Lung (tissue), 12 donors: ENCODE results near the gene SCAMP1. TPM values are rescaled to one million over a fixed set of nuclear protein-coding genes. Genes with fewer than 3 reads are reported as not detected.
A peak's percentile ranks its signal among the peaks of the same experiment; 100 is the strongest.

Experiments used
- ATAC-seq: fragments of 200-7000 bp; cut with Tn5 transposase; one replicate; pipeline ENCODE4 v1.9.1; 2020; ENCODE audit warnings: moderate number of reproducible peaks; ENCODE audit not compliant: insufficient read depth, low FRiP score
- DNase-seq, 3 donors: peaks; one replicate each; pipeline ENCODE4 v3.0.0-alpha.2; 2013 to 2017
- H3K27ac ChIP-seq, 2 donors: one replicate each; pipeline ENCODE4 v1.5.1; 2013; ENCODE audit warnings: mild to moderate bottlenecking in 2 of 2, moderate library complexity in 2 of 2, control low read depth in 1 of 2, inconsistent platforms in 1 of 2, low read depth in 1 of 2, low read length in 1 of 2
- H3K27me3 ChIP-seq, 3 donors: one replicate each; pipeline ENCODE4 v1.5.1; 2013; ENCODE audit warnings: low read length in 2 of 3; ENCODE audit not compliant: control insufficient read depth in 3 of 3, insufficient read depth in 3 of 3
- H3K36me3 ChIP-seq, 4 donors: one replicate each; pipeline ENCODE4 v1.5.1; 2013; ENCODE audit warnings: low read length in 4 of 4, mild to moderate bottlenecking in 1 of 4, moderate library complexity in 1 of 4; ENCODE audit not compliant: control insufficient read depth in 4 of 4, insufficient read depth in 4 of 4
- H3K4me1 ChIP-seq, 5 donors: one replicate each; pipeline ENCODE4 v1.5.1; 2013; ENCODE audit warnings: low read length in 5 of 5, mild to moderate bottlenecking in 2 of 5, moderate library complexity in 1 of 5; ENCODE audit not compliant: control insufficient read depth in 5 of 5, insufficient read depth in 5 of 5
- H3K4me3 ChIP-seq: one replicate; pipeline ENCODE4 v1.5.1; 2013; ENCODE audit warnings: mild to moderate bottlenecking, control low read depth, moderate library complexity
- H3K9ac ChIP-seq, 2 donors: one replicate each; pipeline ENCODE4 v1.5.1; 2013; ENCODE audit warnings: low read length in 2 of 2, control low read depth in 1 of 2; ENCODE audit not compliant: insufficient read depth in 1 of 2
- H3K9me3 ChIP-seq, 4 donors: one replicate each; pipeline ENCODE4 v1.5.1; 2013; ENCODE audit warnings: low read length in 3 of 4, mild to moderate bottlenecking in 1 of 4, moderate library complexity in 1 of 4; ENCODE audit not compliant: control insufficient read depth in 4 of 4, insufficient read depth in 3 of 4
- WGBS, 2 donors: extraction: QIAGEN DNeasy Blood & Tissue Kit; methylation state at CpG; one replicate each; pipeline ENCODE4 v1.1.7; 2013; 5-methylcytosine and 5-hydroxymethylcytosine counted together
- polyA plus RNA-seq, 2 donors: library from polyadenylated mRNA; stranded (reverse); fragments of 200-250 nt; gene quantifications; one replicate each; pipeline ENCODE4 v1.2.1, GENCODE V29; 2013
- total RNA-seq, 2 donors: library from RNA; depleted of rRNA in 1 of 2; stranded (reverse); fragments of >200 nt in 1 of 2; gene quantifications; one replicate each; pipeline ENCODE4 v1.2.1, GENCODE V29; 2014 to 2021
- TF ChIP-seq, protein P1 (sequence below): IDR thresholded peaks from 2 replicates; pipeline ENCODE4 v1.5.1; 2012; ENCODE audit warnings: mild to moderate bottlenecking; ENCODE audit errors: control extremely low read depth, extremely low read depth
- donor health status: control.
- donor health status: control.
- donor health status: Bipolar disorder and iron deficiency.
- donor health status: healthy.
- donor health status: DM: yes; HTN: yes; CAD: no.

SCAMP1 gene
- total and polyA plus RNA-seq, 4 donors, result 7.7 to 45.8 (median 16.9) TPM

DNA sequence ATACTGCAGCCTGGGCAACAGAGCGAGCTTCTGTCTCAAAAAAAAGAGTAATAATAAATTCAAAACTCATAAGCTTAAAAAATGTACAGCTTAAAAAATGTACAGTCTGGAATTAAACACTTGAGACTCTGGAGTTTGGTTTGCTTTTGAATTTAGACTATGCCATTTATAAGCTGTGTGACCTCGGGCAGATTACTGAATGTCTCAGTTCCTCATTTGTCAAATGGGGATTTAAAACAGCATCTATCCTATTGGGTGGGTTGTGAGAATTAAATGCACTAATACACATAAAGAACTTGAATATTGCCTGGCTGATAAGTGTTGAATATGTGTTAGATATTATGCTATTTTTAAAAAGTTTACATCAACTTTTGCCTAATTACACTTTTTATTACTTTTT lies 98.4 kb downstream of the SCAMP1 start:
- no peaks in the 10 kb centered on the region for H3K4me1 ChIP-seq
- DNase-seq (no peak), ATAC-seq (no peak)
- H3K36me3 ChIP-seq, result peaks cover 0 to 13% (median 4%) of the 10 kb centered on the region in 4 donors
- no peaks in the 10 kb centered on the region for H3K27me3 ChIP-seq
- H3K9me3 ChIP-seq, result no peaks in the 10 kb centered on the region
- H3K27ac ChIP-seq, result no peak overlapping the region
- 89 to 93% methylated on average over 2 of the region's 2 CpGs for WGBS, 2 donors
- TF ChIP-seq, protein P1, sequence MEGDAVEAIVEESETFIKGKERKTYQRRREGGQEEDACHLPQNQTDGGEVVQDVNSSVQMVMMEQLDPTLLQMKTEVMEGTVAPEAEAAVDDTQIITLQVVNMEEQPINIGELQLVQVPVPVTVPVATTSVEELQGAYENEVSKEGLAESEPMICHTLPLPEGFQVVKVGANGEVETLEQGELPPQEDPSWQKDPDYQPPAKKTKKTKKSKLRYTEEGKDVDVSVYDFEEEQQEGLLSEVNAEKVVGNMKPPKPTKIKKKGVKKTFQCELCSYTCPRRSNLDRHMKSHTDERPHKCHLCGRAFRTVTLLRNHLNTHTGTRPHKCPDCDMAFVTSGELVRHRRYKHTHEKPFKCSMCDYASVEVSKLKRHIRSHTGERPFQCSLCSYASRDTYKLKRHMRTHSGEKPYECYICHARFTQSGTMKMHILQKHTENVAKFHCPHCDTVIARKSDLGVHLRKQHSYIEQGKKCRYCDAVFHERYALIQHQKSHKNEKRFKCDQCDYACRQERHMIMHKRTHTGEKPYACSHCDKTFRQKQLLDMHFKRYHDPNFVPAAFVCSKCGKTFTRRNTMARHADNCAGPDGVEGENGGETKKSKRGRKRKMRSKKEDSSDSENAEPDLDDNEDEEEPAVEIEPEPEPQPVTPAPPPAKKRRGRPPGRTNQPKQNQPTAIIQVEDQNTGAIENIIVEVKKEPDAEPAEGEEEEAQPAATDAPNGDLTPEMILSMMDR, result no peak
- no peak overlapping the region for H3K9ac ChIP-seq
- H3K4me3 ChIP-seq, result no peak overlapping the region

DNA sequence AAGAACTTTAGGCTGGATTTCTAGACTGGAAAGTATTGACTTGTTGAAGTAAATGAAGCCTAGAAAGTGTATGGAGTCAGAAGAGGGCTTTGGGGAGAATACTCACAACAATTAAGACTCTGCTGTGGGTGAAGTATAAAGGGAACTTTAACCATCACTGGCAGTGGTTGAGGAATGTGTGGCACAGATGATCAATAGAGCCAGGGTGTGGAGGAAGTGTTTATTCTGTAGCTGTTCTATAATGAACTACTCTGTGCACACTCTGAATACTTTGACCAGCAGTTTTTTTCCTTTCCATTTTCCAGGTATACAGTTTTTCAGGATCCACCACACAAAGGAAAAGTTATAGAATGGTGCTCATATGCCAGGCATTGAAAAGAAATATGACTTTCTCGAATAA lies 106.7 kb downstream of the SCAMP1 start:
- TF ChIP-seq, protein P1, result no peak
- H3K4me1 ChIP-seq, result no peaks in the 10 kb centered on the region
- no peak for ATAC-seq
- peaks cover 1 to 10% (median 5%) of the 10 kb centered on the region in 4 donors for H3K36me3 ChIP-seq
- no peak for DNase-seq
- no peak overlapping the region for H3K27ac ChIP-seq
- H3K4me3 ChIP-seq, result no peak overlapping the region
- 99 to 100% methylated on average over 1 of the region's 1 CpG for WGBS, 2 donors
- no peaks in the 10 kb centered on the region for H3K27me3 ChIP-seq
- H3K9me3 ChIP-seq, result no peaks in the 10 kb centered on the region
- H3K9ac ChIP-seq, result no peak overlapping the region

DNA sequence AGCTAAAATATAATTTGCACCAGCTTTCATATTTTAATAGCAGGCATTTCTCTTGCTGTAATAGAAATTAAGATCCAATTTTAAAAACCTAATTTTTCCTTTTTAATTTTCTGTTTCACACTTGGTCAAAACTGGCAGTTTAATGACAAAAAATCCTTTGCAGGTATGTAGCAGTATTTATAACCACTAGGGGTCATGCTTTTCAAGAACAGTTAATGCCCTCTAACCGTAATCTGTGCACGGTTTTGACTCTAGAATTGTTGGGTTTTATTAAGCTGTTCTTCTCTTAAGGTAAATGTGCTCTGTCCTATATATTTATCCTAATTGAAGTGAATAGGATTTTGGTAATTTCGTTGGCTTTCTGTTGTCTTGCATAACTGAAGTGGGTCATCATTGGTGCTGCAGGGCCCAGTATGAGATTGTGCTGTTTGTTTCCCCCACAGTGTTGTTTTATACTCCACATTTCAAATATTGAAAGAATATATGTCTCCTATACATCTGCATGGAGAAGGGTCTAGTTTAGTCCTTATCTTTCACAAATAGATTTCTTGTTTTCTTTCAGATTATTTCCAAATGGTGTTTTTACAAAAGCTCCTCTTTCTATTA lies 107.4 kb downstream of the SCAMP1 start:
- Histone ChIP-seq H3K9ac (no peak overlapping the region), H3K27ac (no peak overlapping the region), H3K27me3 (no peaks in the 10 kb centered on the region), H3K4me3 (no peak overlapping the region), H3K4me1 (no peaks in the 10 kb centered on the region), H3K36me3 (peaks cover 1 to 8% (median 5%) of the 10 kb centered on the region in 4 donors), H3K9me3 (no peaks in the 10 kb centered on the region)
- WGBS, 2 donors, result 17 to 23% methylated on average over 3 of the region's 3 CpGs
- ATAC-seq (no peak), DNase-seq (peak in 2 of 3 donors; percentile 56 to 64)
- TF ChIP-seq, protein P1, result peak; percentile 42

DNA sequence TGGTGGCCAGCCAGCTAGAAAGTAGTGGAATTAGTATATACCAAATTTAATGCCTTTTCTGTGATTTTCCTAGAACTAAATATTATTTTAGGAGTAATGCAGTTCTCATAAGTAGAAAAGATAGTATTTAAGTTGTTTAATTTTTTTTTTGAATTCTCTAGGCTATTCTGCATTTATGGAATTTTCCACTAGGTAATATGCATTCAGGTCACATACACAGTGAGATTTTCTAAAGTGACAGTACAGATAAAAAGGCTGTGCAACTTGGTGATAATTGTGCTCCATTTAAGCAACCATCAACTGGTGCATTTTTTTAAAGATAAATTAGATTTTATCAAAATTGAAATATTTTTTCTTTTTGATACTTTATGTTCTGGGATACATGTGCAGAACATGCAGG lies 111.5 kb downstream of the SCAMP1 start:
- H3K27ac ChIP-seq, result no peak overlapping the region
- H3K36me3 ChIP-seq, result peaks cover 0 to 2% (median under 1%) of the 10 kb centered on the region in 4 donors
- H3K4me3 ChIP-seq, result no peak overlapping the region
- DNase-seq, result no peak
- TF ChIP-seq, protein P1, result no peak
- no peak overlapping the region for H3K9ac ChIP-seq
- no peaks in the 10 kb centered on the region for H3K27me3 ChIP-seq
- ATAC-seq, result no peak
- no peaks in the 10 kb centered on the region for H3K4me1 ChIP-seq
- no peaks in the 10 kb centered on the region for H3K9me3 ChIP-seq
